Liver (tissue), 9 donors: ENCODE results near the gene AFF4. TPM values are rescaled to one million over a fixed set of nuclear protein-coding genes. Genes with fewer than 3 reads are reported as not detected.

Experiments
- DNase-seq: peaks from one replicate; pipeline ENCODE4 v3.0.0-alpha.2; 2017; ENCODE audit warnings: low spot score
- H3K27ac ChIP-seq, 2 donors: one replicate each; pipeline ENCODE4 v1.7.0; 2013; ENCODE audit warnings: inconsistent platforms in 2 of 2, low read length in 2 of 2, control low read depth in 1 of 2, low read depth in 1 of 2, mild to moderate bottlenecking in 1 of 2
- H3K27me3 ChIP-seq, 4 donors: one replicate each; pipeline versions ENCODE4 v1.6.1 to v1.7.0; 2013; ENCODE audit warnings: low read length in 3 of 4, inconsistent platforms in 1 of 4, mild to moderate bottlenecking in 1 of 4, moderate library complexity in 1 of 4; ENCODE audit not compliant: control insufficient read depth in 4 of 4, insufficient read depth in 4 of 4
- H3K36me3 ChIP-seq, 4 donors: one replicate each; pipeline versions ENCODE4 v1.6.1 to v1.7.0; 2013; ENCODE audit warnings: low read length in 3 of 4, mild to moderate bottlenecking in 3 of 4, low read depth in 1 of 4, moderate library complexity in 1 of 4; ENCODE audit not compliant: control insufficient read depth in 4 of 4, insufficient read depth in 3 of 4
- H3K4me1 ChIP-seq, 4 donors: one replicate each; pipeline versions ENCODE4 v1.6.1 to v1.7.0; 2013; ENCODE audit warnings: low read length in 3 of 4, mild to moderate bottlenecking in 3 of 4, moderate library complexity in 1 of 4; ENCODE audit not compliant: control insufficient read depth in 4 of 4, insufficient read depth in 4 of 4
- H3K4me3 ChIP-seq, 3 donors: one replicate each; pipeline versions ENCODE4 v1.6.1 to v1.7.0; 2013; ENCODE audit warnings: low read length in 3 of 3, control low read depth in 1 of 3, low read depth in 1 of 3, mild to moderate bottlenecking in 1 of 3
- H3K9ac ChIP-seq, 2 donors: one replicate each; pipeline ENCODE4 v1.7.0; 2013; ENCODE audit warnings: low read length in 2 of 2, mild to moderate bottlenecking in 2 of 2, moderate library complexity in 2 of 2, control low read depth in 1 of 2, low read depth in 1 of 2
- H3K9me3 ChIP-seq, 4 donors: one replicate each; pipeline versions ENCODE4 v1.6.1 to v1.7.0; 2013; ENCODE audit warnings: low read length in 3 of 4; ENCODE audit not compliant: control insufficient read depth in 4 of 4
- EGR1 ChIP-seq, 2 donors: IDR thresholded peaks; 2 replicates each; pipeline ENCODE4 v1.6.1; 2016 to 2018; ENCODE audit warnings: antibody characterized with exemption in 2 of 2, low read depth in 2 of 2
- FOXA1 ChIP-seq: IDR thresholded peaks from 2 replicates; pipeline ENCODE4 v1.6.1; 2016; ENCODE audit warnings: antibody characterized with exemption
- FOXA2 ChIP-seq: IDR thresholded peaks from 2 replicates; pipeline ENCODE4 v1.6.1; 2016; ENCODE audit warnings: antibody characterized with exemption
- GABPA ChIP-seq, 2 donors: IDR thresholded peaks in 1 of 2; conservative IDR thresholded peaks in 1 of 2; 2 replicates each; pipeline ENCODE4 v1.6.1; 2016; ENCODE audit warnings: antibody characterized with exemption in 2 of 2, mild to moderate bottlenecking in 1 of 2, moderate library complexity in 1 of 2
- HNF4A ChIP-seq, 2 donors: conservative IDR thresholded peaks; 2 replicates each; pipeline ENCODE4 v1.6.1; 2016; ENCODE audit warnings: antibody characterized with exemption in 2 of 2, mild to moderate bottlenecking in 2 of 2
- HNF4G ChIP-seq: IDR thresholded peaks from 2 replicates; pipeline ENCODE4 v1.6.1; 2016; ENCODE audit warnings: antibody characterized with exemption
- JUND ChIP-seq, 2 donors: IDR thresholded peaks; 2 replicates each; pipeline ENCODE4 v1.6.1; 2016; ENCODE audit warnings: antibody characterized with exemption in 2 of 2
- NR2F2 ChIP-seq: IDR thresholded peaks from 2 replicates; pipeline ENCODE4 v1.6.1; 2016; ENCODE audit warnings: antibody characterized with exemption
- RAD21 ChIP-seq, 2 donors: IDR thresholded peaks; 2 replicates each; pipeline ENCODE4 v1.6.1; 2016; ENCODE audit warnings: antibody characterized with exemption in 2 of 2, mild to moderate bottlenecking in 2 of 2
- RXRA ChIP-seq, 2 donors: IDR thresholded peaks; 2 replicates each; pipeline ENCODE4 v1.6.1; 2017 to 2018; ENCODE audit warnings: antibody characterized with exemption in 2 of 2, mild to moderate bottlenecking in 1 of 2
- SP1 ChIP-seq: IDR thresholded peaks from 2 replicates; pipeline ENCODE4 v1.6.1; 2018; ENCODE audit warnings: antibody characterized with exemption, mild to moderate bottlenecking
- TAF1 ChIP-seq: conservative IDR thresholded peaks from 2 replicates; pipeline ENCODE4 v1.6.1; 2016; ENCODE audit warnings: antibody characterized with exemption, mild to moderate bottlenecking
- YY1 ChIP-seq: IDR thresholded peaks from 2 replicates; pipeline ENCODE4 v1.6.1; 2016; ENCODE audit warnings: antibody characterized with exemption, mild to moderate bottlenecking
- WGBS: extraction: QIAGEN DNeasy Blood & Tissue Kit; methylation state at CpG from one replicate; pipeline ENCODE4 v1.1.7; 2013; 5-methylcytosine and 5-hydroxymethylcytosine counted together
- polyA plus RNA-seq, 2 donors: library from polyadenylated mRNA; stranded (reverse) in 1 of 2; unstranded in 1 of 2; fragments of 200-250 nt in 1 of 2; fragments of >200 nt in 1 of 2; fragmentation: Nextera tagmentation in 1 of 2; extraction: Ambion mirVana in 1 of 2; gene quantifications; one replicate each; pipeline versions ENCODE4 v1.2.1 to v1.2.3, GENCODE V29; 2013 to 2015
- total RNA-seq, 2 donors: library from RNA; depleted of rRNA; stranded (reverse); fragments of >200 nt; gene quantifications; one replicate each; pipeline ENCODE4 v1.2.3, GENCODE V29; 2014
- TF ChIP-seq, protein P1 (sequence below): fragments of 150-350 bp; IDR thresholded peaks from 2 replicates; pipeline ENCODE4 v1.5.1; 2017; ENCODE audit warnings: improper control_type of control experiment, low read depth, low read length; ENCODE audit not compliant: missing input control
- TF ChIP-seq, protein P2 (sequence below): IDR thresholded peaks from 2 replicates; pipeline ENCODE4 v1.6.1; 2016; ENCODE audit warnings: antibody characterized with exemption
- TF ChIP-seq, protein P3 (sequence below): IDR thresholded peaks from 2 replicates; pipeline ENCODE4 v1.6.1; 2016; ENCODE audit warnings: antibody characterized with exemption
- TF ChIP-seq, protein P4 (sequence below): IDR thresholded peaks from 2 replicates; pipeline ENCODE4 v1.6.1; 2016; ENCODE audit warnings: antibody characterized with exemption
- TF ChIP-seq, protein P5 (sequence below): IDR thresholded peaks from 2 replicates; pipeline ENCODE4 v1.6.1; 2016; ENCODE audit warnings: antibody characterized with exemption, mild to moderate bottlenecking
- donor health status: healthy.
- donor health status: healthy.
- donor health status: healthy.
- donor health status: healthy.
- donor health status: healthy.

Gene AFF4
- total and polyA plus RNA-seq, 4 donors = 5.5 to 19.1 (median 16.9) TPM

DNA sequence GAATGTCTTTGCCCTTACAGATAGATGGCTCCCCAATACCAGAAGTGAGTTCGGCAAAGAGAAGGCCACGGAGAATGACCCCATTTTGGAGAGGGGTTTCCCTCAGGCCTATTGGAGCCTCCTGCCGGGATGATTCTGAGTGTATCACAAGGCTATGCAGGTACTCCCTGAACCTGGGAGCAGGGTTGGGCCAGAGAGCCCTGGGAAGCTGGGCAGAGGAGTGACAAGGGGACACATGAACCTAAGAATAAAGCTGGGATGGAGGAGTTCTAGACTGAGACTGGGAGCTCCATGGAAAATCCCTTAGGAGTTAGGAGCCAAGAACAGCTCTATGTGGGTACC is 89.5 kb downstream of the AFF4 start:
- peaks cover 3 to 17% (median 9%) of the 10 kb centered on the region in 4 donors for H3K36me3 ChIP-seq
- no peaks in the 10 kb centered on the region for H3K9me3 ChIP-seq
- no peaks in the 10 kb centered on the region for H3K27me3 ChIP-seq
- 38% methylated on average over 3 of the region's 3 CpGs for WGBS
- TF ChIP-seq JUND (IDR thresholded peaks at IDR 0.05) = no peak
- TF ChIP-seq EGR1 (IDR thresholded peaks at IDR 0.05; ENCODE audit: low read depth in 2 of 2) = peak in 1 of 2 donors; percentile 9
- peak overlapping the region; percentile 98 to 100 for H3K9ac ChIP-seq
- peak overlapping the region; percentile 54 to 81 (median 72) for H3K4me3 ChIP-seq
- H3K27ac ChIP-seq = peak overlapping the region; percentile 90 to 98
- H3K4me1 ChIP-seq = peaks cover 15 to 43% (median 32%) of the 10 kb centered on the region in 4 donors
- DNase-seq = no peak

DNA sequence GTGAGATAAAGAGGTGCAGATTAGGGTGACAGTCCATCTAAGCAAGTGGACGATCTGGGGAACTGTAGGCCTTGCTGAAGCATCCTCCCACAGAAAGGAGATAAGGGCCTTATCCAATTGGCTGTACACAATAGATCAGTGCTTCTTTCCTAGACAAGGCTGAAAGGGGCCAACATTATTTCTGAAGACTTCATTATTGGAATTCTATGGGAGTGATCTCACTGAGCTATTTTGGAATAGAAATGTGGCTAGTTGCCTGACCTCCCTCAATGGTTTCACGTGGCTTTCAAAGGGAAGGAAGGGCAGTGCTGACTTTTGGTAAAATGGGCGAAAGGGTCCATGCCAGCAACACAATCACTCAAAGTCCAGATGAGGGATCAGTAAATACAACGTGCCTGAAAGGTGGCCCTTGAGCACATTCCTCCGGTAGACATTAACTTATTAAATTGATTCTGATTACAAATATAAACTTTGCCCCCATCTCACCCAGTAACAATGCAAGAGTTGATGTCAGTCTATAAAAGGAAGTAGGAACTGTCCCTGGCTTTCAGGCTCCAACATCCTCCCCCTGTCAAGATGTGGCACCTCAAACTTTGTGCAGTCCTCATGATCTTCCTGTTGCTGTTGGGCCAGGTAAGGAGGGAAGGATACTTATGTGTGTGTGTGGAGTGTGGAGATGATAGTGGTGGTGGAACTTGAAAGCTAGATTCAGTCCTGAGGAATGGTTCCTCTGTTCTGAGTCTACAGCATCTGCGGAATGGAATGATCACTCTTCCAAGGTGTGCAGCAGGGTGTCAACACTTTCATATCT is 90.1 kb downstream of the AFF4 start, which contains the start of gene LEAP2:
TSS of gene LEAP2 (plus strand) at position 550 of the 811 bp plus-strand sequence. CDS start at position 577, 27 bp downstream.
- no peaks in the 10 kb centered on the region for H3K9me3 ChIP-seq
- H3K27me3 ChIP-seq = no peaks in the 10 kb centered on the region
- peak within 1 kb of the TSS; percentile 90 to 98 for H3K27ac ChIP-seq
- TF ChIP-seq SP1 (peak; percentile 97), HNF4G (peak; percentile 98), YY1 (peak; percentile 94), RAD21 (IDR thresholded peaks at IDR 0.05) (peak; percentile 34 to 54), EGR1 (IDR thresholded peaks at IDR 0.05; ENCODE audit: low read depth in 2 of 2) (peak; percentile 20 to 71), GABPA (IDR thresholded peaks at IDR 0.05 in 1 of 2, conservative IDR thresholded peaks at IDR 0.05 in 1 of 2) (peak in 1 of 2 donors; percentile 76), HNF4A (conservative IDR thresholded peaks at IDR 0.05) (peak; percentile 97 to 98), FOXA2 (peak; percentile 88), TAF1 (peak; percentile 98), JUND (IDR thresholded peaks at IDR 0.05) (peak; percentile 86 to 96), RXRA (IDR thresholded peaks at IDR 0.05) (peak; percentile 91 to 97), NR2F2 (no peak), FOXA1 (peak; percentile 88)
- TF ChIP-seq, protein P1, sequence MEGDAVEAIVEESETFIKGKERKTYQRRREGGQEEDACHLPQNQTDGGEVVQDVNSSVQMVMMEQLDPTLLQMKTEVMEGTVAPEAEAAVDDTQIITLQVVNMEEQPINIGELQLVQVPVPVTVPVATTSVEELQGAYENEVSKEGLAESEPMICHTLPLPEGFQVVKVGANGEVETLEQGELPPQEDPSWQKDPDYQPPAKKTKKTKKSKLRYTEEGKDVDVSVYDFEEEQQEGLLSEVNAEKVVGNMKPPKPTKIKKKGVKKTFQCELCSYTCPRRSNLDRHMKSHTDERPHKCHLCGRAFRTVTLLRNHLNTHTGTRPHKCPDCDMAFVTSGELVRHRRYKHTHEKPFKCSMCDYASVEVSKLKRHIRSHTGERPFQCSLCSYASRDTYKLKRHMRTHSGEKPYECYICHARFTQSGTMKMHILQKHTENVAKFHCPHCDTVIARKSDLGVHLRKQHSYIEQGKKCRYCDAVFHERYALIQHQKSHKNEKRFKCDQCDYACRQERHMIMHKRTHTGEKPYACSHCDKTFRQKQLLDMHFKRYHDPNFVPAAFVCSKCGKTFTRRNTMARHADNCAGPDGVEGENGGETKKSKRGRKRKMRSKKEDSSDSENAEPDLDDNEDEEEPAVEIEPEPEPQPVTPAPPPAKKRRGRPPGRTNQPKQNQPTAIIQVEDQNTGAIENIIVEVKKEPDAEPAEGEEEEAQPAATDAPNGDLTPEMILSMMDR = no peak
- TF ChIP-seq, protein P2, sequence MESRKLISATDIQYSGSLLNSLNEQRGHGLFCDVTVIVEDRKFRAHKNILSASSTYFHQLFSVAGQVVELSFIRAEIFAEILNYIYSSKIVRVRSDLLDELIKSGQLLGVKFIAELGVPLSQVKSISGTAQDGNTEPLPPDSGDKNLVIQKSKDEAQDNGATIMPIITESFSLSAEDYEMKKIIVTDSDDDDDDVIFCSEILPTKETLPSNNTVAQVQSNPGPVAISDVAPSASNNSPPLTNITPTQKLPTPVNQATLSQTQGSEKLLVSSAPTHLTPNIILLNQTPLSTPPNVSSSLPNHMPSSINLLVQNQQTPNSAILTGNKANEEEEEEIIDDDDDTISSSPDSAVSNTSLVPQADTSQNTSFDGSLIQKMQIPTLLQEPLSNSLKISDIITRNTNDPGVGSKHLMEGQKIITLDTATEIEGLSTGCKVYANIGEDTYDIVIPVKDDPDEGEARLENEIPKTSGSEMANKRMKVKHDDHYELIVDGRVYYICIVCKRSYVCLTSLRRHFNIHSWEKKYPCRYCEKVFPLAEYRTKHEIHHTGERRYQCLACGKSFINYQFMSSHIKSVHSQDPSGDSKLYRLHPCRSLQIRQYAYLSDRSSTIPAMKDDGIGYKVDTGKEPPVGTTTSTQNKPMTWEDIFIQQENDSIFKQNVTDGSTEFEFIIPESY = peak; percentile 95
- TF ChIP-seq, protein P3, sequence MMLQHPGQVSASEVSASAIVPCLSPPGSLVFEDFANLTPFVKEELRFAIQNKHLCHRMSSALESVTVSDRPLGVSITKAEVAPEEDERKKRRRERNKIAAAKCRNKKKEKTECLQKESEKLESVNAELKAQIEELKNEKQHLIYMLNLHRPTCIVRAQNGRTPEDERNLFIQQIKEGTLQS = peak; percentile 67
- TF ChIP-seq, protein P4, sequence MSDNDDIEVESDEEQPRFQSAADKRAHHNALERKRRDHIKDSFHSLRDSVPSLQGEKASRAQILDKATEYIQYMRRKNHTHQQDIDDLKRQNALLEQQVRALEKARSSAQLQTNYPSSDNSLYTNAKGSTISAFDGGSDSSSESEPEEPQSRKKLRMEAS = peak; percentile 88
- TF ChIP-seq, protein P5, sequence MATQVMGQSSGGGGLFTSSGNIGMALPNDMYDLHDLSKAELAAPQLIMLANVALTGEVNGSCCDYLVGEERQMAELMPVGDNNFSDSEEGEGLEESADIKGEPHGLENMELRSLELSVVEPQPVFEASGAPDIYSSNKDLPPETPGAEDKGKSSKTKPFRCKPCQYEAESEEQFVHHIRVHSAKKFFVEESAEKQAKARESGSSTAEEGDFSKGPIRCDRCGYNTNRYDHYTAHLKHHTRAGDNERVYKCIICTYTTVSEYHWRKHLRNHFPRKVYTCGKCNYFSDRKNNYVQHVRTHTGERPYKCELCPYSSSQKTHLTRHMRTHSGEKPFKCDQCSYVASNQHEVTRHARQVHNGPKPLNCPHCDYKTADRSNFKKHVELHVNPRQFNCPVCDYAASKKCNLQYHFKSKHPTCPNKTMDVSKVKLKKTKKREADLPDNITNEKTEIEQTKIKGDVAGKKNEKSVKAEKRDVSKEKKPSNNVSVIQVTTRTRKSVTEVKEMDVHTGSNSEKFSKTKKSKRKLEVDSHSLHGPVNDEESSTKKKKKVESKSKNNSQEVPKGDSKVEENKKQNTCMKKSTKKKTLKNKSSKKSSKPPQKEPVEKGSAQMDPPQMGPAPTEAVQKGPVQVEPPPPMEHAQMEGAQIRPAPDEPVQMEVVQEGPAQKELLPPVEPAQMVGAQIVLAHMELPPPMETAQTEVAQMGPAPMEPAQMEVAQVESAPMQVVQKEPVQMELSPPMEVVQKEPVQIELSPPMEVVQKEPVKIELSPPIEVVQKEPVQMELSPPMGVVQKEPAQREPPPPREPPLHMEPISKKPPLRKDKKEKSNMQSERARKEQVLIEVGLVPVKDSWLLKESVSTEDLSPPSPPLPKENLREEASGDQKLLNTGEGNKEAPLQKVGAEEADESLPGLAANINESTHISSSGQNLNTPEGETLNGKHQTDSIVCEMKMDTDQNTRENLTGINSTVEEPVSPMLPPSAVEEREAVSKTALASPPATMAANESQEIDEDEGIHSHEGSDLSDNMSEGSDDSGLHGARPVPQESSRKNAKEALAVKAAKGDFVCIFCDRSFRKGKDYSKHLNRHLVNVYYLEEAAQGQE = peak; percentile 96
- H3K4me1 ChIP-seq = peaks cover 15 to 47% (median 32%) of the 10 kb centered on the region in 4 donors
- DNase-seq = peak; percentile 61
- H3K4me3 ChIP-seq = peak within 1 kb of the TSS; percentile 54 to 81 (median 72)
- H3K9ac ChIP-seq = peak within 1 kb of the TSS; percentile 98 to 100
- peaks cover 3 to 22% (median 12%) of the 10 kb centered on the region in 4 donors for H3K36me3 ChIP-seq
- 23% methylated on average over 6 of the region's 6 CpGs for WGBS
